ENCODE data around the gene WSB1.

GRCh38 chr17:27256225-27257030, 37.5 kb upstream of the WSB1 start:
- TF ChIP-seq CTCF (IDR thresholded peaks at IDR 0.05), result no peak
- TF ChIP-seq EZH2 (IDR thresholded peaks at IDR 0.05), result no peak
- TF ChIP-seq EZH2phosphoT487 (IDR thresholded peaks at IDR 0.05), result no peak

All from neural progenitor cell (in vitro differentiated cells).